ENCODE measurements around the gene CASP6.

DNA sequence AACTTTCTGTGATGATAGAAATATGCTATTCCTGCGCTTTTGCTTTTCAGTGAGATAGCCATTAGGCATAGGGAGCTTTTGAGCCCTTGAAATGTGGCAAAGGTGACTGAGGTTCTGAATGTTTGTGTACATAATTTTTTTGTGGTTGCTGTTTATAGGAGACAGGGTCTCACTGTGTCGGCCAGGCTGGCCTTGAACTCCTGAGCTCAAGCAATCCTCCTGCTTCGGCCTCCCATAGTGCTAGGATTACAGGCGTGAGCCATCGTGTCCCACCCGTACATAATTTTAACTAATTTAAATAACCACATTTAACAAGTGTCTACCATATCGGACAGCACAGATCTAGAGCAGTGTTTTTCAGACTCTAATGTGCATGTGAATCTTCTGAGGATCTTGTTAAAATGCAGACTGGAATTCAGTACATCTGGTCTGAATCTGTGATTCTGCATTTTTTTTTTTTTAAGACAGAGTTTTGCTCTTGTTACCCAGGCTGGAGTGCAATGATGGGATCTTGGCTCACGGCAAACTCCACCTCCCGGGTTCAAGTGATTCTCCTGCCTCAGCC lies 45.3 kb downstream of the CASP6 start:
- TF ChIP-seq, protein P1, sequence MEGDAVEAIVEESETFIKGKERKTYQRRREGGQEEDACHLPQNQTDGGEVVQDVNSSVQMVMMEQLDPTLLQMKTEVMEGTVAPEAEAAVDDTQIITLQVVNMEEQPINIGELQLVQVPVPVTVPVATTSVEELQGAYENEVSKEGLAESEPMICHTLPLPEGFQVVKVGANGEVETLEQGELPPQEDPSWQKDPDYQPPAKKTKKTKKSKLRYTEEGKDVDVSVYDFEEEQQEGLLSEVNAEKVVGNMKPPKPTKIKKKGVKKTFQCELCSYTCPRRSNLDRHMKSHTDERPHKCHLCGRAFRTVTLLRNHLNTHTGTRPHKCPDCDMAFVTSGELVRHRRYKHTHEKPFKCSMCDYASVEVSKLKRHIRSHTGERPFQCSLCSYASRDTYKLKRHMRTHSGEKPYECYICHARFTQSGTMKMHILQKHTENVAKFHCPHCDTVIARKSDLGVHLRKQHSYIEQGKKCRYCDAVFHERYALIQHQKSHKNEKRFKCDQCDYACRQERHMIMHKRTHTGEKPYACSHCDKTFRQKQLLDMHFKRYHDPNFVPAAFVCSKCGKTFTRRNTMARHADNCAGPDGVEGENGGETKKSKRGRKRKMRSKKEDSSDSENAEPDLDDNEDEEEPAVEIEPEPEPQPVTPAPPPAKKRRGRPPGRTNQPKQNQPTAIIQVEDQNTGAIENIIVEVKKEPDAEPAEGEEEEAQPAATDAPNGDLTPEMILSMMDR (IDR thresholded peaks at IDR 0.05) = no peak
- no peak for TF ChIP-seq POLR2AphosphoS5 (IDR thresholded peaks at IDR 0.05)

Data from breast epithelium (tissue), 3 donors.